ENCODE measurements around the gene ULK3. TPM values are rescaled to one million over a fixed set of nuclear protein-coding genes. Genes with fewer than 3 reads are reported as not detected.
"Not testable (repeated sequence)": the region's sequence is repeated elsewhere in the genome, so short reads cannot be mapped to it uniquely, and the experiment has no call there.

ULK3 gene
- total RNA-seq, 6 experiments from 2014 or later: 12.5 to 18.9 (median 16.1) TPM

GRCh38 chr15:74889390-74889882 lies 46.5 kb upstream of the ULK3 start:
- Mint-ChIP-seq H3K9me3 (no peaks in the 10 kb centered on the region), H3K36me3 (ENCODE audit: low read depth) (peaks cover 13% of the 10 kb centered on the region; the same call in 1 of the 2 replicates), H3K4me1 (ENCODE audit: low read depth) (peaks cover 36% of the 10 kb centered on the region), H3K27ac (peak overlapping the region; percentile 69), H3K4me3 (peak overlapping the region; percentile 91), H3K27me3 (ENCODE audit: insufficient read depth) (peaks cover 2% of the 10 kb centered on the region; the same call in 1 of the 2 replicates)
- TF ChIP-seq CTCF (IDR thresholded peaks at IDR 0.05): peak; percentile 40; the same call in 1 of the 2 replicates
- DNase-seq: peak; percentile 31

GRCh38 chr15:74888716-74889115 lies 45.8 kb upstream of the ULK3 start:
- H3K4me3 Mint-ChIP-seq: no peak overlapping the region
- H3K27me3 Mint-ChIP-seq (ENCODE audit: insufficient read depth): peaks cover 2% of the 10 kb centered on the region; the same call in 1 of the 2 replicates
- H3K36me3 Mint-ChIP-seq (ENCODE audit: low read depth): peaks cover 11% of the 10 kb centered on the region; the same call in 1 of the 2 replicates
- H3K4me1 Mint-ChIP-seq (ENCODE audit: low read depth): peaks cover 40% of the 10 kb centered on the region
- no peak for DNase-seq
- H3K9me3 Mint-ChIP-seq: no peaks in the 10 kb centered on the region
- H3K27ac Mint-ChIP-seq: no peak overlapping the region
- no peak for TF ChIP-seq CTCF (IDR thresholded peaks at IDR 0.05)

- peaks cover 39% of the 10 kb centered on the region for H3K4me1 Mint-ChIP-seq (ENCODE audit: low read depth)
- not testable (repeated sequence) for H3K27ac Mint-ChIP-seq; H3K9me3 Mint-ChIP-seq; H3K27me3 Mint-ChIP-seq (ENCODE audit: insufficient read depth); H3K4me3 Mint-ChIP-seq; DNase-seq; H3K36me3 Mint-ChIP-seq (ENCODE audit: low read depth)
These were observed 44.7 kb upstream of the ULK3 start for GRCh38 chr15:74887537-74888193.

DNA sequence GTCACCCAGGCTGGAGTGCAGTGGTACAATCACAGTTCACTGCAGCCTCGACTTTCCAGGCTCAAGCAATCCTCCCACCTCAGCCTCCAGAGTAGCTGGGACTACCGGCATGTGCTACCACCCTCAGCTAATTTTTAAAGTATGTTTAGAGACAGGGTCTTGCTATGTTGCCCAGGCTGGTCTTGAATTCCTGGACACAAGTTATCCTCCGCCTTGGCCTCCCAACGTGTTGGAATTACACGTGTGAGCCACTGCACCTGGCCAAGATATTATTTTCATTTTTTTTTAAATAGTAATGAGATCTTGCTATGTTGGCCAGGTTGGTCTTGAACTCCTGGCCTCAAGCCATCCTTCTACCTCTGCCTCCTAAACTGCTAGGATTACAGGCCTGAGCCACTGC lies 42.5 kb upstream of the ULK3 start:
- peaks cover 34% of the 10 kb centered on the region for H3K4me1 Mint-ChIP-seq (ENCODE audit: low read depth)

DNA sequence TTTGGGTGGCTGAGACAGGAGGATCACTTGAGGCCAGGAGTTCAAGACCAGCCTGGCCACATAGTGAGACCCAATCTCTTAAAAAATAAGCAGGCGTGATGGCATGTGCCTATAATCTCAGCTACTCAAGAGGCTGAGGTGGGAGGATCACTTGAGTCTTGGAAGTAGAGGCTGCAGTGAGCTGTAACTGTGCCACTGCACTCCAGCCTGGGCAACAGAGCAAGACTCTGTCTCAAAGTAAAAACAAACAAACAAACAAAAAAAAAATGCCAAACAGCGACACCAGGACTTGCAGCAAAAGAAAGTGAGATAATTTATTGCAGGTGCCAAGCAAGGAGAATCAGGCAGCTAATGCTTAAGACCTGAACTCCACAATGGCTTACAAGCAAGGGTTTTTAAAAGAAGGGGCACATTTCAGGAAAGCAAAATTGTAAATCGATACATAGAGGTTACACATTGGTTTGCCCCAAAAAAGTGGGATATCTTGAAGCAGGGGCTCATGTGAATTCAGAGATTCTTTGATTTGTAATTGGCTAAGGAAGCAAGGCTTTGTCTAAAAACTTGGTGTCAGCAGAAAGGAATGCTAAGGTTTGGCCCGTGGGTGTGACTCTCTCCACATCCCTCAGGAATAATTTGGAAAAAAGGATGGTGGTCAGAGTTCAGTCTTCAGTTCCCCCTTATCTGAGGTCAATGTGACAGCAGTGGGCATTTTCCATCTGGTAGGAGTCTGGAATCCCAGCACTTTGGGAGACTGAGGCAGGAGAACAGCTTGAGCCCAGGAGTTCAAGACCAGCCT lies 41.7 kb upstream of the ULK3 start:
- H3K9me3 Mint-ChIP-seq: peaks cover 6% of the 10 kb centered on the region; the same call in 1 of the 2 replicates
- DNase-seq: no peak
- H3K36me3 Mint-ChIP-seq (ENCODE audit: low read depth): no peaks in the 10 kb centered on the region; the same call in 1 of the 2 replicates
- no peak for TF ChIP-seq CTCF (IDR thresholded peaks at IDR 0.05)
- H3K27me3 Mint-ChIP-seq (ENCODE audit: insufficient read depth): peaks cover 2% of the 10 kb centered on the region
- peak overlapping the region; percentile 20; the same call in 1 of the 2 replicates for H3K27ac Mint-ChIP-seq
- H3K4me3 Mint-ChIP-seq: no peak overlapping the region
- peaks cover 28% of the 10 kb centered on the region for H3K4me1 Mint-ChIP-seq (ENCODE audit: low read depth)

More for the DNA sequence above, 42.5 kb upstream of the ULK3 start:
- no peak for DNase-seq
- peaks cover 2% of the 10 kb centered on the region; the same call in 1 of the 2 replicates for H3K27me3 Mint-ChIP-seq (ENCODE audit: insufficient read depth)
- H3K9me3 Mint-ChIP-seq: peaks cover 6% of the 10 kb centered on the region; the same call in 1 of the 2 replicates
- H3K4me3 Mint-ChIP-seq: no peak overlapping the region
- H3K27ac Mint-ChIP-seq: no peak overlapping the region
- H3K36me3 Mint-ChIP-seq (ENCODE audit: low read depth): no peaks in the 10 kb centered on the region; the same call in 1 of the 2 replicates
- no peak for TF ChIP-seq CTCF (IDR thresholded peaks at IDR 0.05)

Measured in HFFc6 (cell line).